GM19099 (cell line): ENCODE data around the gene HBD.
"Not testable (repeated sequence)": the region's sequence is repeated elsewhere in the genome, so short reads cannot be mapped to it uniquely, and the experiment has no call there.

Source experiments
- POLR2A ChIP-seq: IDR thresholded peaks from 3 replicates; pipeline ENCODE4 v1.6.1; 2011; ENCODE audit warnings: low read depth; ENCODE audit not compliant: insufficient read length; ENCODE audit errors: extremely low read depth

HBD gene

GRCh38 chr11:5265832-5266231 is 31.5 kb upstream of the HBD start:
- no peak for TF ChIP-seq POLR2A

- TF ChIP-seq POLR2A, result no peak
Measured at GRCh38 chr11:5258543-5259262, 24.4 kb upstream of the HBD start.

- no peak for TF ChIP-seq POLR2A
Measured at GRCh38 chr11:5257296-5257695, 23.0 kb upstream of the HBD start.

GRCh38 chr11:5254646-5255413 is 20.5 kb upstream of the HBD start, which contains the start of gene HBG2:
HBG2 (minus strand) TSS chr11:5254781; CDS start chr11:5254728, 53 bp downstream.
- not testable (repeated sequence) for TF ChIP-seq POLR2A

- TF ChIP-seq POLR2A, result no peak
Measured at GRCh38 chr11:5252919-5253265, 18.6 kb upstream of the HBD start.

GRCh38 chr11:5252192-5252918 is 18.1 kb upstream of the HBD start:
- no peak for TF ChIP-seq POLR2A

DNA sequence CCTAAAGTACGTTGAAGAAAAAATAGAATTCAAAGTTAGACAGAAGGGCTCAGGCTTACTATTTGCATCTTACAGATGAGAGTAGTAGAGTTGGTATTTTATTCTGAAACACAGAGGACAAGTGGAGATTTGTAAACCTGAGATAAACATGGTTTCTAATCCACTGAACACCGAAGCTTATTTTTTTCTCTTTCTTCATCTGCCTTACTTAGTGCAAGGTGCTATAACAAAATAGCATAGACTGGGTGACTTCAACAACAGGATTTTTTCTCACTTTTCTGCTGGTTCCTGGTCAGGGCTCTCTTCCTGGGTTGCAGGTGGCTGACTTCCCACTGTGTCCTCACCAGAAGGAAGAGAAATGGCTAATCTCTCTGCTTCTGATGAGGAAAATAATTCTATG is 17.5 kb upstream of the HBD start:
- no peak for TF ChIP-seq POLR2A

DNA sequence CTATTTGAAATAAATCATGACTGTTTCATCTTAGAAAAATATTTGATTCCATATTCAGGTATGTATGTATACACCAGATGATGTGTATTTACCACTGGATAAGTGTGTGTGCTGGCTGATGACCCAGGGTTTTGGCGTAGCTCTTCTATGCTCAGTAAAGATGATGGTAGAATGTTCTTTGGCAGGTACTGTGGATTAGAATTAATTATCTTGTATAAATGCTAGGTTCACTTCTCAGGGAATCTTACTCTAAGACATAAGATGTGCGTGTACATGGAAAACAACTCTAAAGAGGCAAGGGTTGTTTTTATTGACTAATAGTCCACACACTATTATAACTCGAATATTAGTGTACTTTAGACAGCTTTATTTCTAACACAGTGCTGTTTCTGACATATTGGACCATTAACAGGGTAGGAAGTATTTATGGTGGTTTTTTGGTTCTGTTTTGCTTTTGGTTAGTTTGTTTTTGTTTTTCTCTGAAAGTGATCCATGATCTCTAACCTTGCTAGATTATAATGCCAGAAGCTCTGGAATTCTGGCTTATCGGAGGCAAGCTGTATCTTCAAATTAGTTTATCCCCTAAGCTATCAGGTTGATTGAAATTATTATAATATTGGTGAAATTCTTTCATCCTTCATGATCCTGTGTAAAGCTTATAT is 16.4 kb upstream of the HBD start:
- TF ChIP-seq POLR2A, result no peak

- not testable (repeated sequence) for TF ChIP-seq POLR2A
Measured at GRCh38 chr11:5249807-5250396, 15.6 kb upstream of the HBD start, which contains the start of gene HBG1. HBG1 (minus strand) TSS chr11:5249857; CDS start chr11:5249804, 53 bp downstream.

GRCh38 chr11:5247472-5248192 is 13.3 kb upstream of the HBD start:
- no peak for TF ChIP-seq POLR2A

DNA sequence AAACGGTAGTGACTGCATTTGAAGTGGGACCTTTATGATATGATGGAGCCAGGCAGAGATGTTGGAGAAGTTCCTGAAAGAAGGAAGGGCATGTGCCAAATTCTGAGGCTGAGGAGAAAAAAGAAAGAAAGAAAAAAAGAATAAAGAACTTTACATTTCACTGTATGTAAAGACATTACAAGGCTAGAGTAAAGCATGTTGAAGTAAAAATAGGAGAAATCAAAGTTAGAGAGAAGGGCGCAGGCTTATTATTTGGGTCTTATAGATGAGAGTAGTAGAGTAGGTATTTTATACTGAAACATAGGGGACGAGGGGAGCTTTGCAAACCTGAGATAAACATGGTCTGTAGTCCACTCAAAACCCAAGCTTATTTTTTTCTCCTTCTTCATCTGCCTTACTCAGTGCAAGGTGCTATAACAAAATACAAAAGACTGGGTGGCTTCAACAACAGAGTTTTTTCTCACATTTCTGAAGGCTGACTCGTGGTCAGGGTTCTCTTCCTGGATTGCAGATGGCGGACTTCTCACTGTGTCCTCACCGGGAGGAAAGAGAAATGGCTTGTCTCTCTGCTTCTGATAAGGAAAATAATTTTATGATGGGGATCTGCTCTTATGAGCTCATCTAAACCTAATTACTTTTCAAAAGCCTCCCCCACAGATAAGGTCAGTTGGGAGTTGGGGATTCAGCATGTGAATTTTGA is 12.6 kb upstream of the HBD start:
- no peak for TF ChIP-seq POLR2A

- no peak for TF ChIP-seq POLR2A
Measured at GRCh38 chr11:5245155-5245554, 10.9 kb upstream of the HBD start.

- no peak for TF ChIP-seq POLR2A
Measured at GRCh38 chr11:5243816-5244180, 9.5 kb upstream of the HBD start.
